HG02678 (cell line): ENCODE measurements around the gene DUSP6.

Experiments
- ATAC-seq: cut with Tn5 transposase; IDR thresholded peaks from one replicate; pipeline ENCODE4 v1.9.1; 2021; ENCODE audit warnings: mild to moderate bottlenecking, moderate library complexity; ENCODE audit not compliant: unreplicated experiment

DUSP6 gene

GRCh38 chr12:89373763-89374572, 21.7 kb upstream of the DUSP6 start:
- no peak for ATAC-seq

GRCh38 chr12:89372584-89373370, 20.5 kb upstream of the DUSP6 start:
- no peak for ATAC-seq

GRCh38 chr12:89370850-89371249, 18.5 kb upstream of the DUSP6 start:
- ATAC-seq: no peak

GRCh38 chr12:89370421-89370831, 18.1 kb upstream of the DUSP6 start:
- no peak for ATAC-seq

- ATAC-seq: no peak
These were observed 16.9 kb upstream of the DUSP6 start for GRCh38 chr12:89369166-89369565.

GRCh38 chr12:89368391-89368790, 16.1 kb upstream of the DUSP6 start:
- ATAC-seq: no peak

GRCh38 chr12:89366676-89367364, 14.5 kb upstream of the DUSP6 start:
- ATAC-seq: no peak

GRCh38 chr12:89364631-89365030, 12.3 kb upstream of the DUSP6 start:
- ATAC-seq: no peak

GRCh38 chr12:89364058-89364457, 11.8 kb upstream of the DUSP6 start:
- ATAC-seq: no peak

- no peak for ATAC-seq
These were observed 11.3 kb upstream of the DUSP6 start for GRCh38 chr12:89363582-89363981.

- no peak for ATAC-seq
These were observed 10.8 kb upstream of the DUSP6 start for GRCh38 chr12:89363084-89363483.

- no peak for ATAC-seq
These were observed 7.3 kb upstream of the DUSP6 start for GRCh38 chr12:89359615-89360014.

GRCh38 chr12:89358805-89359204, 6.5 kb upstream of the DUSP6 start:
- ATAC-seq: no peak

- ATAC-seq: no peak
These were observed 5.0 kb upstream of the DUSP6 start for GRCh38 chr12:89357297-89357730.

GRCh38 chr12:89356069-89356665, 3.9 kb upstream of the DUSP6 start:
- no peak for ATAC-seq

- no peak for ATAC-seq
These were observed 3.2 kb upstream of the DUSP6 start for GRCh38 chr12:89355243-89356068.

GRCh38 chr12:89354612-89355067, 2.3 kb upstream of the DUSP6 start:
- no peak for ATAC-seq

GRCh38 chr12:89353823-89354611, 1.7 kb upstream of the DUSP6 start:
- no peak for ATAC-seq

- no peak for ATAC-seq
These were observed 1.0 kb upstream of the DUSP6 start for GRCh38 chr12:89353188-89353822.
